B cell (primary cell): Measurements from ENCODE around the gene CSF2RB. TPM values are rescaled to one million over a fixed set of nuclear protein-coding genes. Genes with fewer than 3 reads are reported as not detected.

Experiments used
- ATAC-seq: fragments of 200-7000 bp; cut with Tn5 transposase; one replicate; pipeline ENCODE4 v1.10.0; 2021; ENCODE audit warnings: low read depth, mild to moderate bottlenecking, moderate number of reproducible peaks, moderate library complexity
- CTCF ChIA-PET: fragments of 350-600 bp; sonication (Branson Sonifier 250); formaldehyde crosslinking; loops from one replicate; lab custom pipeline; 2021; ENCODE audit warnings: antibody characterized with exemption, inconsistent platforms; lab: Charles Lee
- POLR2A ChIA-PET: fragments of 350-600 bp; sonication (Branson Sonifier 250); formaldehyde crosslinking; loops from one replicate; lab custom pipeline; 2021; ENCODE audit warnings: antibody characterized with exemption; lab: Charles Lee
- DNase-seq: peaks from one replicate; pipeline ENCODE4 v3.0.0; 2013
- H2AFZ ChIP-seq: 2 replicates; pipeline ENCODE4 v1.6.1; 2012; ENCODE audit warnings: mild to moderate bottlenecking, low read depth, low read length; ENCODE audit not compliant: insufficient read depth, poor library complexity, severe bottlenecking
- H3K27ac ChIP-seq, 2 donors: 1 replicate in 1 of 2; 2 replicates in 1 of 2; pipeline ENCODE4 v1.5.1; 2012 to 2013; ENCODE audit warnings: low read length in 2 of 2, mild to moderate bottlenecking in 2 of 2, moderate library complexity in 1 of 2
- H3K27me3 ChIP-seq, 4 experiments: fragments of 200-600 bp in 1 of 4; sonication (generic) in 1 of 4; replicated peaks in 1 of 4; 1 replicate in 2 of 4; 2 replicates in 2 of 4; pipeline versions ENCODE4 v1.6.1 to v1.7.0; 2013 to 2016; ENCODE audit warnings: low read length in 3 of 4, mild to moderate bottlenecking in 2 of 4, mixed read lengths in 1 of 4, moderate library complexity in 1 of 4; ENCODE audit not compliant: insufficient read depth in 4 of 4, control insufficient read depth in 3 of 4; ENCODE audit errors: control extremely low read depth in 1 of 4
- H3K36me3 ChIP-seq, 2 experiments: replicated peaks in 1 of 2; 1 replicate in 1 of 2; 2 replicates in 1 of 2; pipeline versions ENCODE4 v1.6.1 to v1.7.1; 2013; ENCODE audit warnings: low read length in 1 of 2; ENCODE audit not compliant: insufficient read depth in 2 of 2, control insufficient read depth in 1 of 2; ENCODE audit errors: control extremely low read depth in 1 of 2, extremely low read depth in 1 of 2
- H3K4me1 ChIP-seq, 2 donors: fragments of 200-600 bp in 1 of 2; sonication (generic) in 1 of 2; 1 replicate in 1 of 2; 2 replicates in 1 of 2; pipeline versions ENCODE4 v1.5.1 to v1.6.1; 2013 to 2017; ENCODE audit warnings: low read length in 2 of 2; ENCODE audit not compliant: control insufficient read depth in 2 of 2, insufficient read depth in 2 of 2
- H3K4me2 ChIP-seq: replicated peaks from 2 replicates; pipeline ENCODE3; 2012; ENCODE audit warnings: mild to moderate bottlenecking, low read depth, low read length; ENCODE audit not compliant: poor library complexity, severe bottlenecking
- H3K4me3 ChIP-seq, 5 experiments: fragments of 200-600 bp in 1 of 5; sonication (generic) in 1 of 5; 1 replicate in 3 of 5; 2 replicates in 2 of 5; pipeline versions ENCODE4 v1.5.1 to v1.7.0; 2011 to 2016; ENCODE audit warnings: low read length in 4 of 5, mild to moderate bottlenecking in 4 of 5, low read depth in 2 of 5, control low read depth in 1 of 5, moderate library complexity in 1 of 5; ENCODE audit not compliant: insufficient read depth in 1 of 5; ENCODE audit errors: control extremely low read depth in 1 of 5, extremely low read depth in 1 of 5
- H3K79me2 ChIP-seq: fragments of 200-600 bp; sonication (generic); one replicate; pipeline ENCODE4 v1.6.0; 2016; ENCODE audit warnings: low read length; ENCODE audit not compliant: control insufficient read depth, insufficient read depth
- H3K9ac ChIP-seq: fragments of 200-600 bp; sonication (generic); 2 replicates; pipeline ENCODE4 v1.6.1; 2017; ENCODE audit warnings: mild to moderate bottlenecking, low read length, moderate library complexity
- H3K9me3 ChIP-seq, 3 donors: one replicate each; pipeline versions ENCODE4 v1.6.1 to v1.7.1; 2013; ENCODE audit warnings: low read length in 2 of 3; ENCODE audit not compliant: control insufficient read depth in 2 of 3, insufficient read depth in 1 of 3; ENCODE audit errors: control extremely low read depth in 1 of 3
- H4K20me1 ChIP-seq: 2 replicates; pipeline ENCODE4 v1.6.0; 2012; ENCODE audit warnings: mild to moderate bottlenecking, low read length; ENCODE audit not compliant: insufficient read depth, control insufficient read depth, poor library complexity, severe bottlenecking
- H3K27ac Mint-ChIP-seq: one replicate; pipeline ENCODE4 v1.8.0; 2021; ENCODE audit warnings: mixed read lengths
- H3K27me3 Mint-ChIP-seq: one replicate; pipeline ENCODE4 v1.8.0; 2021; ENCODE audit warnings: mixed read lengths
- H3K4me1 Mint-ChIP-seq: one replicate; pipeline ENCODE4 v1.8.0; 2021; ENCODE audit warnings: mixed read lengths
- H3K4me3 Mint-ChIP-seq: one replicate; pipeline ENCODE4 v1.8.0; 2021; ENCODE audit warnings: mixed read lengths
- H3K9me3 Mint-ChIP-seq: one replicate; pipeline ENCODE4 v1.8.0; 2022; ENCODE audit warnings: mixed read lengths; ENCODE audit not compliant: insufficient read depth
- CTCF ChIP-seq: fragments of 200-600 bp; IDR thresholded peaks from one replicate; pipeline ENCODE4 v1.8.0; 2022; ENCODE audit warnings: antibody characterized with exemption, mild to moderate bottlenecking
- EZH2 ChIP-seq: IDR thresholded peaks from 2 replicates; pipeline ENCODE4 v1.6.1; 2012; ENCODE audit warnings: borderline replicate concordance, low read depth, mild to moderate bottlenecking, moderate library complexity, low read length; ENCODE audit not compliant: insufficient read depth, poor library complexity, severe bottlenecking
- WGBS: methylation state at CpG from one replicate; pipeline ENCODE4 v1.1.5; 2013; ENCODE audit warnings: missing lambda C conversion rate; ENCODE audit not compliant: insufficient coverage; 5-methylcytosine and 5-hydroxymethylcytosine counted together
- intact Hi-C: fragments of 100-400 bp; cut with micrococcal nuclease; formaldehyde crosslinking; loops from one replicate; pipeline ENCODE4 v1.10.0; 2022
- polyA plus RNA-seq: library from polyadenylated mRNA; depleted of rRNA; stranded (reverse); fragments of >200 nt; gene quantifications from 2 replicates; pipeline ENCODE4 v1.2.3, GENCODE V29; 2012
- total RNA-seq, 2 donors: library from RNA; stranded (reverse); fragments of 120-200 nt in 1 of 2; gene quantifications; 1 replicate in 1 of 2; 2 replicates in 1 of 2; pipeline versions ENCODE4 v1.2.3 to v1.2.4, GENCODE V29; 2013 to 2022

Gene CSF2RB
- total and polyA plus RNA-seq, 2 donors (not counting 1 experiment from before 2014, with no cell fraction given) = 22.0 to 39.7 TPM

- no peak overlapping the region for H3K4me2 ChIP-seq
- H3K27me3 ChIP-seq = no peaks in the 10 kb centered on the region
- no peak overlapping the region for H3K27ac ChIP-seq
- ChIA-PET CTCF (no interaction called here), POLR2A (no interaction called here)
- Mint-ChIP-seq H3K27ac (no peak overlapping the region), H3K4me1 (no peaks in the 10 kb centered on the region), H3K9me3 (peaks cover 7% of the 10 kb centered on the region), H3K4me3 (no peak overlapping the region), H3K27me3 (peaks cover 4% of the 10 kb centered on the region)
- H3K79me2 ChIP-seq = no peaks in the 10 kb centered on the region
- DNase-seq (no peak), ATAC-seq (no peak)
- intact Hi-C loops = no loop called here
- H3K4me1 ChIP-seq = no peaks in the 10 kb centered on the region
- H3K9ac ChIP-seq = no peak overlapping the region
- TF ChIP-seq EZH2 (no peak), CTCF (no peak)
- WGBS = no CpG with 5 or more reads among the region's 1 CpG
- H4K20me1 ChIP-seq = no peaks in the 10 kb centered on the region
- no peak overlapping the region for H2AFZ ChIP-seq
- H3K36me3 ChIP-seq = no peaks in the 10 kb centered on the region
- peaks cover 0 to 14% (median 8%) of the 10 kb centered on the region in 3 donors for H3K9me3 ChIP-seq
- H3K4me3 ChIP-seq = no peak overlapping the region
Observed at GRCh38 chr22:36891646-36892045, 21.8 kb upstream of the CSF2RB start.

GRCh38 chr22:36892292-36892691, 21.1 kb upstream of the CSF2RB start:
- Mint-ChIP-seq H3K27ac (no peak overlapping the region), H3K4me1 (no peaks in the 10 kb centered on the region), H3K4me3 (no peak overlapping the region), H3K9me3 (peaks cover 7% of the 10 kb centered on the region), H3K27me3 (peaks cover 2% of the 10 kb centered on the region)
- DNase-seq (no peak), ATAC-seq (no peak)
- intact Hi-C loops = no loop called here
- no peak overlapping the region for H3K9ac ChIP-seq
- POLR2A ChIA-PET = interaction anchor here (0.6 kb wide), 1 partner anchor 87 kb away, joined by 5 read pairs; no protein-coding TSS in a partner anchor
- peaks cover 0 to 14% (median 8%) of the 10 kb centered on the region in 3 donors for H3K9me3 ChIP-seq
- no peaks in the 10 kb centered on the region for H3K4me1 ChIP-seq
- H2AFZ ChIP-seq = no peak overlapping the region
- no peaks in the 10 kb centered on the region for H3K27me3 ChIP-seq
- WGBS = 0% methylated on average over 1 of the region's 2 CpGs
- H3K36me3 ChIP-seq = no peaks in the 10 kb centered on the region
- H3K4me3 ChIP-seq = no peak overlapping the region
- H3K27ac ChIP-seq = no peak overlapping the region
- TF ChIP-seq EZH2 (no peak), CTCF (no peak)
- H3K79me2 ChIP-seq = no peaks in the 10 kb centered on the region
- CTCF ChIA-PET = no interaction called here
- H4K20me1 ChIP-seq = no peaks in the 10 kb centered on the region
- H3K4me2 ChIP-seq = no peak overlapping the region
